Measurements from ENCODE around the gene MESD. TPM values are rescaled to one million over a fixed set of nuclear protein-coding genes. Genes with fewer than 3 reads are reported as not detected.

The MESD gene
- total RNA-seq, 1 experiment from 2014 or later: 30.2 TPM

DNA sequence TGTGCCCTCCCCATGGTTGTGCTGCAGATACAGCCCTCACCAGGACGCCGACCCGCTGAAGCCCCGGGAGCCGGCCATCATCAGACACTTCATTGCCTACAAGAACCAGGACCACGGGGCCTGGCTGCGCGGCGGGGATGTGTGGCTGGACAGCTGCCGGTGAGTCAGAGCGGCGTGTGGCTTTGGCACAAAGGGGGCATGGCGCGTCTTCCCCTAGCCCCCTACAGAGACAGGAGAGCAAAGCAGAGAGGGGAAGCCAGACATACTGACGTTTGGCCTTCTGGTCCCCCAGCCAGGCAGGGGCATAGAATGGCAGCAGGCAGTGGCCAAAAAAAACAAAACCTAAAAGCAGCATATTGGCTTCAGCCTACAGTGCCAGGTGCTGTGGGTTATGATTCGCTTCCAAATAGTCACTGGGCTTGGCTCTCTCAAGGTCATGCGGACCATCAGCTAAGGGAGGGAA lies 64.0 kb downstream of the MESD start:
- CTCF ChIA-PET: interaction anchor here (0.7 kb wide), 1 partner anchor 1890 kb away, joined by 3 read pairs; no protein-coding TSS in a partner anchor

DNA sequence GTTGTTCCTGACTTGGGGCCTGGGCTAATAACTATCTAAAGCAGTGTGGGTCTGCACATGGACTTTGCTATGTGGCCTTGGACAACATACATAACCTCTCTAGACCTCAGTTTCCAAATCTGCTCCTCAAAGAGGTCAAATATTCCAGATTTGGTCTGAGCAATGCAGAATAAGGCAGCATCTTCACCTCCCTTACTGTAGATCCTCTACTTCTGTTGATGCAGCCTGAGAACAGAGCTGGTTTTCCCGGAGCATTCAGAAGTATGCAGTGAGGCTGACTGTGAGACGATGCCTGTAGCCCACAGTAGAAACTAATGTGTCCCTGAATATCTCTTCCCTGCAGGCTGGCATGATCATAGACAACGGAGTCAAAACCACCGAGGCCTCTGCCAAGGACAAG lies 65.3 kb downstream of the MESD start:
- CTCF ChIA-PET: no interaction called here
- BruUV-seq (replicated peaks): no TSS peak

More for the DNA sequence above, 64.0 kb downstream of the MESD start:
- POLR2A ChIA-PET: no interaction called here
- Mint-ChIP-seq H3K4me3 (ENCODE audit: unreplicated experiment) (no peak overlapping the region), H3K9me3 (ENCODE audit: unreplicated experiment) (no peaks in the 10 kb centered on the region), H3K36me3 (ENCODE audit: insufficient read depth, unreplicated experiment) (peaks cover 5% of the 10 kb centered on the region), H3K27me3 (ENCODE audit: insufficient read depth, unreplicated experiment) (no peaks in the 10 kb centered on the region), H3K4me1 (ENCODE audit: insufficient read depth, unreplicated experiment) (peaks cover 22% of the 10 kb centered on the region), H3K27ac (ENCODE audit: low read depth, unreplicated experiment) (no peak overlapping the region)
- TF ChIP-seq, protein P1, sequence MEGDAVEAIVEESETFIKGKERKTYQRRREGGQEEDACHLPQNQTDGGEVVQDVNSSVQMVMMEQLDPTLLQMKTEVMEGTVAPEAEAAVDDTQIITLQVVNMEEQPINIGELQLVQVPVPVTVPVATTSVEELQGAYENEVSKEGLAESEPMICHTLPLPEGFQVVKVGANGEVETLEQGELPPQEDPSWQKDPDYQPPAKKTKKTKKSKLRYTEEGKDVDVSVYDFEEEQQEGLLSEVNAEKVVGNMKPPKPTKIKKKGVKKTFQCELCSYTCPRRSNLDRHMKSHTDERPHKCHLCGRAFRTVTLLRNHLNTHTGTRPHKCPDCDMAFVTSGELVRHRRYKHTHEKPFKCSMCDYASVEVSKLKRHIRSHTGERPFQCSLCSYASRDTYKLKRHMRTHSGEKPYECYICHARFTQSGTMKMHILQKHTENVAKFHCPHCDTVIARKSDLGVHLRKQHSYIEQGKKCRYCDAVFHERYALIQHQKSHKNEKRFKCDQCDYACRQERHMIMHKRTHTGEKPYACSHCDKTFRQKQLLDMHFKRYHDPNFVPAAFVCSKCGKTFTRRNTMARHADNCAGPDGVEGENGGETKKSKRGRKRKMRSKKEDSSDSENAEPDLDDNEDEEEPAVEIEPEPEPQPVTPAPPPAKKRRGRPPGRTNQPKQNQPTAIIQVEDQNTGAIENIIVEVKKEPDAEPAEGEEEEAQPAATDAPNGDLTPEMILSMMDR (IDR thresholded peaks at IDR 0.05; ENCODE audit: unreplicated experiment): no peak
- DNase-seq (ENCODE audit: unreplicated experiment): peak; percentile 8
- intact Hi-C loops (cut with micrococcal nuclease): no loop called here
- BruUV-seq (replicated peaks): no TSS peak

DNA sequence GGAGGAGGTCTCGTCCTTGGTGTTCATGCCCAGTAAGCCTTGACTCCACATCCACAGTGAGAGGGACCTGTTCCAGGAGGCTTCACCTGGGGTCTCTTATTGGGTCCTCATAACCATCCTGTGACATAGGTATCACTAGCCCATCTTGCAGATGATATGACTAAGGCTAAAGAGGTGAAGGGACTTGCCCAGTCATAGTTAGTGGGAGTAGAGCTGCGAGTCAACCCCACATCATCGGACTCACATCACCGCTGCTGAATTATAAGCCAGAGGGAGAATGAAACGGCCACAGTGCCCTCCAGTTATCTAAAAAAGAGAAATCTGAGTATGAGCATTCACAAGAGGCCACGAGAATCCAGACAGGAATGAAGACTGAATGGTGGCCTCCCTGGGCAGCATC lies 66.0 kb downstream of the MESD start:
- Mint-ChIP-seq H3K4me3 (ENCODE audit: unreplicated experiment) (no peak overlapping the region), H3K9me3 (ENCODE audit: unreplicated experiment) (no peaks in the 10 kb centered on the region), H3K27me3 (ENCODE audit: insufficient read depth, unreplicated experiment) (no peaks in the 10 kb centered on the region), H3K27ac (ENCODE audit: low read depth, unreplicated experiment) (no peak overlapping the region), H3K4me1 (ENCODE audit: insufficient read depth, unreplicated experiment) (peaks cover 8% of the 10 kb centered on the region), H3K36me3 (ENCODE audit: insufficient read depth, unreplicated experiment) (peaks cover 5% of the 10 kb centered on the region)
- BruUV-seq (replicated peaks): no TSS peak
- ChIA-PET CTCF (no interaction called here), POLR2A (no interaction called here)
- intact Hi-C loops (cut with micrococcal nuclease): no loop called here
- TF ChIP-seq, protein P1 (IDR thresholded peaks at IDR 0.05; ENCODE audit: unreplicated experiment): no peak
- no peak for DNase-seq (ENCODE audit: unreplicated experiment)

More for the DNA sequence above, 65.3 kb downstream of the MESD start:
- Mint-ChIP-seq H3K27me3 (ENCODE audit: insufficient read depth, unreplicated experiment) (no peaks in the 10 kb centered on the region), H3K9me3 (ENCODE audit: unreplicated experiment) (no peaks in the 10 kb centered on the region), H3K36me3 (ENCODE audit: insufficient read depth, unreplicated experiment) (peaks cover 5% of the 10 kb centered on the region), H3K4me3 (ENCODE audit: unreplicated experiment) (no peak overlapping the region), H3K27ac (ENCODE audit: low read depth, unreplicated experiment) (no peak overlapping the region), H3K4me1 (ENCODE audit: insufficient read depth, unreplicated experiment) (peaks cover 14% of the 10 kb centered on the region)
- POLR2A ChIA-PET: no interaction called here
- intact Hi-C loops (cut with micrococcal nuclease): no loop called here
- DNase-seq (ENCODE audit: unreplicated experiment): no peak
- TF ChIP-seq, protein P1 (IDR thresholded peaks at IDR 0.05; ENCODE audit: unreplicated experiment): no peak

- H3K27ac Mint-ChIP-seq (ENCODE audit: low read depth, unreplicated experiment): no peak overlapping the region
- no peaks in the 10 kb centered on the region for H3K9me3 Mint-ChIP-seq (ENCODE audit: unreplicated experiment)
- H3K4me3 Mint-ChIP-seq (ENCODE audit: unreplicated experiment): no peak overlapping the region
- H3K27me3 Mint-ChIP-seq (ENCODE audit: insufficient read depth, unreplicated experiment): no peaks in the 10 kb centered on the region
- POLR2A ChIA-PET: no interaction called here
- peaks cover 5% of the 10 kb centered on the region for H3K36me3 Mint-ChIP-seq (ENCODE audit: insufficient read depth, unreplicated experiment)
- intact Hi-C loops (cut with micrococcal nuclease): no loop called here
- no TSS peak for BruUV-seq (replicated peaks)
- DNase-seq (ENCODE audit: unreplicated experiment): no peak
- peaks cover 6% of the 10 kb centered on the region for H3K4me1 Mint-ChIP-seq (ENCODE audit: insufficient read depth, unreplicated experiment)
- TF ChIP-seq, protein P1 (IDR thresholded peaks at IDR 0.05; ENCODE audit: unreplicated experiment): no peak
- CTCF ChIA-PET: interaction anchor here (1.1 kb wide), 1 partner anchor 142 kb away, joined by 5 read pairs; the partner anchor contains the start of gene CEMIP
Observed at GRCh38 chr15:80921736-80922410, 67.7 kb downstream of the MESD start.
